ENCODE measurements around the gene SLC14A1. TPM values are rescaled to one million over a fixed set of nuclear protein-coding genes. Genes with fewer than 3 reads are reported as not detected.
"Not testable (repeated sequence)": the region's sequence is repeated elsewhere in the genome, so short reads cannot be mapped to it uniquely, and the experiment has no call there.

SLC14A1 gene
- total and polyA plus RNA-seq, 2 of the 13 experiments (the other 11 are each of a cell fraction or from before 2014, with no cell fraction given): not detected

- TF ChIP-seq EHMT2 (IDR thresholded peaks at IDR 0.05; ENCODE audit: borderline replicate concordance, low read depth, low read length) (no peak), ZNF446 (CRISPR knock-in tag; IDR thresholded peaks at IDR 0.05) (no peak), SP1 (IDR thresholded peaks at IDR 0.05) (no peak), SP1 (CRISPR knock-in tag; IDR thresholded peaks at IDR 0.05) (no peak)
These were observed 33.0 kb downstream of the SLC14A1 start (continued) for GRCh38 chr18:45757005-45757404.

- H3K4me3 ChIP-seq (replicated peaks in 1 of 3; ENCODE audit: insufficient read depth in 1 of 3, low read depth in 2 of 3, low read length in 3 of 3); POLR2A ChIA-PET; DNase-seq (ENCODE audit: low spot score); CTCF ChIA-PET (ENCODE audit: low intra/inter-chr PET ratio, low total read pairs); in situ Hi-C loops (cut with HindIII; ENCODE audit: extremely low pct_ligation_motif_present, low pct_unique_long_range_greater_than_20kb); H3K9me3 ChIP-seq (ENCODE audit: low read length); H3K79me2 ChIP-seq (ENCODE audit: insufficient read depth, low read length); H2AFZ ChIP-seq (ENCODE audit: low read length); H3K4me1 ChIP-seq (ENCODE audit: insufficient read depth, low read length); H3K27ac ChIP-seq (ENCODE audit: extremely low read length, insufficient read depth, low read length); H3K9ac ChIP-seq (ENCODE audit: insufficient read depth, low read depth, low read length); FAIRE-seq; H3K27me3 ChIP-seq (ENCODE audit: control insufficient read depth in 1 of 2, insufficient read depth in 2 of 2, low read length in 2 of 2); H3K36me3 ChIP-seq (replicated peaks in 1 of 2; ENCODE audit: control insufficient read depth in 1 of 2, insufficient read depth in 2 of 2, low read length in 2 of 2); H4K20me1 ChIP-seq (ENCODE audit: insufficient read depth, low read length); ATAC-seq; BruUV-seq (replicated peaks); H3K4me2 ChIP-seq (ENCODE audit: low read depth, low read length); intact Hi-C loops (cut with micrococcal nuclease; ENCODE audit: unreplicated experiment): not testable (repeated sequence)
- 35% methylated on average over 9 of the region's 11 CpGs for WGBS (ENCODE audit: low lambda C conversion rate)
These were observed 33.7 kb downstream of the SLC14A1 start for GRCh38 chr18:45757644-45758043.

GRCh38 chr18:45760462-45761036 lies 36.6 kb downstream of the SLC14A1 start:
- Histone ChIP-seq H3K36me3 (replicated peaks in 1 of 2; ENCODE audit: control insufficient read depth in 1 of 2, insufficient read depth in 2 of 2, low read length in 2 of 2) (no peaks in the 10 kb centered on the region), H3K4me2 (ENCODE audit: low read depth, low read length) (no peak overlapping the region), H3K79me2 (ENCODE audit: insufficient read depth, low read length) (no peaks in the 10 kb centered on the region), H3K27me3 (ENCODE audit: control insufficient read depth in 1 of 2, insufficient read depth in 2 of 2, low read length in 2 of 2) (peaks cover 0 to 2% of the 10 kb centered on the region in 2 experiments; a peak in 2 of 5 replicates), H3K4me1 (ENCODE audit: insufficient read depth, low read length) (no peaks in the 10 kb centered on the region), H4K20me1 (ENCODE audit: insufficient read depth, low read length) (no peaks in the 10 kb centered on the region), H3K27ac (ENCODE audit: extremely low read length, insufficient read depth, low read length) (no peak overlapping the region), H3K9me3 (ENCODE audit: low read length) (no peaks in the 10 kb centered on the region), H3K4me3 (replicated peaks in 1 of 3; ENCODE audit: insufficient read depth in 1 of 3, low read depth in 2 of 3, low read length in 3 of 3) (no peak overlapping the region), H2AFZ (ENCODE audit: low read length) (no peak overlapping the region), H3K9ac (ENCODE audit: insufficient read depth, low read depth, low read length) (no peak overlapping the region)
- BruUV-seq (replicated peaks): no TSS peak
- in situ Hi-C loops (cut with HindIII; ENCODE audit: extremely low pct_ligation_motif_present, low pct_unique_long_range_greater_than_20kb): no loop called here
- CTCF ChIA-PET (ENCODE audit: low intra/inter-chr PET ratio, low total read pairs): no interaction called here
- FAIRE-seq (no peak), DNase-seq (ENCODE audit: low spot score) (no peak), ATAC-seq (no peak)
- WGBS (ENCODE audit: low lambda C conversion rate): 0% methylated on average over 5 of the region's 5 CpGs
- TF ChIP-seq ZNF652 (CRISPR knock-in tag; IDR thresholded peaks at IDR 0.05; ENCODE audit: borderline replicate concordance, low read depth): peak; percentile 65
- TF ChIP-seq HNF1B (CRISPR knock-in tag; IDR thresholded peaks at IDR 0.05): no peak
- TF ChIP-seq ZMYM2 (CRISPR knock-in tag; IDR thresholded peaks at IDR 0.05): no peak
- POLR2A ChIA-PET: no interaction called here
- intact Hi-C loops (cut with micrococcal nuclease; ENCODE audit: unreplicated experiment): no loop called here

Data from HepG2 (cell line).